Heart left ventricle (tissue), 16 donors: ENCODE measurements around the gene MPRIP. TPM values are rescaled to one million over a fixed set of nuclear protein-coding genes. Genes with fewer than 3 reads are reported as not detected.

ENCODE experiments used
- ATAC-seq, 4 donors: fragments of 200-7000 bp; cut with Tn5 transposase; one replicate each; pipeline ENCODE4 v1.9.1; 2020 to 2022; ENCODE audit warnings: moderate library complexity in 4 of 4, mild to moderate bottlenecking in 3 of 4, moderate number of reproducible peaks in 1 of 4
- DNase-seq, 5 donors: peaks; one replicate each; pipeline ENCODE4 v3.0.0-alpha.2; 2020
- H3K27ac ChIP-seq, 12 donors: fragments of 200-600 bp; sonication (generic) in 4 of 12; one replicate each; pipeline versions ENCODE4 v1.5.0 to v1.8.0; 2016 to 2022; ENCODE audit warnings: mild to moderate bottlenecking in 2 of 12
- H3K27me3 ChIP-seq, 9 donors: fragments of 200-600 bp; sonication (generic) in 2 of 9; one replicate each; pipeline versions ENCODE4 v1.5.1 to v1.8.0; 2016 to 2022; ENCODE audit warnings: mild to moderate bottlenecking in 3 of 9
- H3K36me3 ChIP-seq, 9 donors: fragments of 200-600 bp; sonication (generic) in 2 of 9; one replicate each; pipeline versions ENCODE4 v1.5.0 to v1.8.0; 2018 to 2022; ENCODE audit warnings: mild to moderate bottlenecking in 2 of 9
- H3K4me1 ChIP-seq, 12 donors: fragments of 200-600 bp; sonication (generic) in 4 of 12; one replicate each; pipeline versions ENCODE4 v1.5.0 to v1.8.0; 2016 to 2022; ENCODE audit warnings: mild to moderate bottlenecking in 3 of 12
- H3K4me3 ChIP-seq, 12 donors: fragments of 200-600 bp; sonication (generic) in 4 of 12; one replicate each; pipeline versions ENCODE4 v1.5.0 to v1.8.0; 2017 to 2022; ENCODE audit warnings: mild to moderate bottlenecking in 9 of 12, moderate library complexity in 4 of 12
- H3K9me3 ChIP-seq, 12 donors: fragments of 200-600 bp; sonication (generic) in 4 of 12; one replicate each; pipeline versions ENCODE4 v1.5.0 to v1.8.0; 2016 to 2022; ENCODE audit warnings: mild to moderate bottlenecking in 1 of 12
- POLR2A ChIP-seq, 2 donors: fragments of 450-650 bp; IDR thresholded peaks; one replicate each; pipeline ENCODE4 v1.6.1; 2017; ENCODE audit warnings: antibody characterized with exemption in 2 of 2, mild to moderate bottlenecking in 2 of 2, moderate library complexity in 2 of 2
- WGBS, 4 donors: extraction: QIAGEN DNeasy Blood & Tissue Kit in 2 of 4; methylation state at CpG; one replicate each; pipeline versions ENCODE4 v1.1.5 to v1.1.7; 2013 to 2018; 5-methylcytosine and 5-hydroxymethylcytosine counted together
- intact Hi-C, 10 donors: fragments of 100-400 bp; cut with DNase I; formaldehyde crosslinking; loops; one replicate each; pipeline versions ENCODE4 v1.11.1 to v1.14.2; 2022
- polyA plus RNA-seq, 2 donors: library from polyadenylated mRNA; stranded (reverse); fragments of 200-250 nt; gene quantifications; one replicate each; pipeline ENCODE4 v1.2.3, GENCODE V29; 2013
- total RNA-seq, 9 donors: library from RNA; depleted of rRNA in 2 of 9; stranded (reverse); fragments of >200 nt in 2 of 9; fragmentation: NEBNext Ultra II Directional in 3 of 9; extraction: Animal tissue kit (Norgen Biotek cat#: 25700) in 3 of 9; gene quantifications; one replicate each; pipeline versions ENCODE4 v1.1.0 to v1.2.4, GENCODE V29; 2016 to 2023
- TF ChIP-seq, protein P1 (sequence below), 12 donors: fragments of 200-600 bp; sonication (generic) in 4 of 12; IDR thresholded peaks; one replicate each; pipeline versions ENCODE4 v1.5.0 to v1.8.0; 2018 to 2022; ENCODE audit warnings: antibody characterized with exemption in 12 of 12, mild to moderate bottlenecking in 5 of 12
- donor health status: ischemic (EF 13 %, LVEDD 7.1; RV severe dilation, severe dysfunction).
- donor health status: healthy with polysubstance abuse.
- donor health status: DM: no; HTN: yes; CAD: no.
- donor health status: DM: no; HTN: no; CAD: no.
- donor health status: ischemic (EF 25% LVEDD 6.9; RV normal size, moderate dysfunction).
- donor health status: ischemic (EF 25% LVEDD 5.7; RV mildly dilated, moderate dysfunction).
- donor health status: healthy.
- donor health status: DM: yes; HTN: yes; CAD: no.
- donor health status: ischemic (EF 35%, LVEDD 5.7; RV mildly dilated, moderate dysfunction).
- donor health status: nonischemic (EF 11% LVEDD 7.7; RV severe dilation, severe dysfunction).
- donor health status: DM: yes; HTN: yes; CAD: no.
- donor health status: PGD.
- donor health status: ischemic (EF 29% LVEDD 5.4; RV normal size, mild dysfunction).
- donor health status: nonischemic (EF 23%, LVEDD 6.1; RV moderate dilation, normal function).

The MPRIP gene
- total and polyA plus RNA-seq, 11 donors, result 131 to 686 (median 343) TPM

DNA sequence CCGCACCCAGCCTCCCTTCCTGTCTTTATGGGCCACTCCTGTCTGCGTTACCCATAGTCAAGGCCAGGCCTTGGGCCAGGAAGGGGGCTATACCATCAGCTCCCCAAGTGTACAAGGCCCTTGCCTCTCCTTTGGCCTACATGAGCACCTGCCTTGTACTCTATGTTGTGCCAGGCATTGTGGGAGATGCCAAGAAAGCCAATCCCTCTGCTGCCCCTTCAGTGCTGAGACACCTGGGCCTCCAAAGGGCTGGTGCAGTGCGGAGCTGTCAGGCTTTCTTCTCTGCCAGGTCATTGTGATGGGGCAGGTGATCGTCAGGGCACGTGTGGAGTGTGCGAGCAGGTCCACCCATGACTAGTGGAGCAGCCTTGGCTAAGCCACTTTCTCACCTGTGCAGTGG lies 59.9 kb downstream of the MPRIP start:
- ATAC-seq, result no peak
- peak overlapping the region in 9 of 12 donors; percentile 17 to 80 (median 67) for H3K27ac ChIP-seq
- no peaks in the 10 kb centered on the region for H3K9me3 ChIP-seq
- H3K27me3 ChIP-seq, result no peaks in the 10 kb centered on the region
- H3K4me1 ChIP-seq, result peaks cover 25 to 100% (median 90%) of the 10 kb centered on the region in 12 donors
- H3K36me3 ChIP-seq, result peaks cover 0 to 10% (median 0%) of the 10 kb centered on the region in 9 donors
- intact Hi-C loops, result loop anchor here in 4 of 10 donors (5.0 to 10.0 kb wide), 3 partner anchors 55 to 97 kb away; partner anchors contain the start of gene MPRIP (in 1 of the 4)
- 79 to 92% (median 89%) methylated on average over 3 to 6 of the region's 6 CpGs for WGBS, 4 donors
- no peak for TF ChIP-seq POLR2A (IDR thresholded peaks at IDR 0.05)
- TF ChIP-seq, protein P1, sequence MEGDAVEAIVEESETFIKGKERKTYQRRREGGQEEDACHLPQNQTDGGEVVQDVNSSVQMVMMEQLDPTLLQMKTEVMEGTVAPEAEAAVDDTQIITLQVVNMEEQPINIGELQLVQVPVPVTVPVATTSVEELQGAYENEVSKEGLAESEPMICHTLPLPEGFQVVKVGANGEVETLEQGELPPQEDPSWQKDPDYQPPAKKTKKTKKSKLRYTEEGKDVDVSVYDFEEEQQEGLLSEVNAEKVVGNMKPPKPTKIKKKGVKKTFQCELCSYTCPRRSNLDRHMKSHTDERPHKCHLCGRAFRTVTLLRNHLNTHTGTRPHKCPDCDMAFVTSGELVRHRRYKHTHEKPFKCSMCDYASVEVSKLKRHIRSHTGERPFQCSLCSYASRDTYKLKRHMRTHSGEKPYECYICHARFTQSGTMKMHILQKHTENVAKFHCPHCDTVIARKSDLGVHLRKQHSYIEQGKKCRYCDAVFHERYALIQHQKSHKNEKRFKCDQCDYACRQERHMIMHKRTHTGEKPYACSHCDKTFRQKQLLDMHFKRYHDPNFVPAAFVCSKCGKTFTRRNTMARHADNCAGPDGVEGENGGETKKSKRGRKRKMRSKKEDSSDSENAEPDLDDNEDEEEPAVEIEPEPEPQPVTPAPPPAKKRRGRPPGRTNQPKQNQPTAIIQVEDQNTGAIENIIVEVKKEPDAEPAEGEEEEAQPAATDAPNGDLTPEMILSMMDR (IDR thresholded peaks at IDR 0.05), result no peak
- H3K4me3 ChIP-seq, result no peak overlapping the region
- DNase-seq, result peak in 1 of 5 donors; percentile 19

DNA sequence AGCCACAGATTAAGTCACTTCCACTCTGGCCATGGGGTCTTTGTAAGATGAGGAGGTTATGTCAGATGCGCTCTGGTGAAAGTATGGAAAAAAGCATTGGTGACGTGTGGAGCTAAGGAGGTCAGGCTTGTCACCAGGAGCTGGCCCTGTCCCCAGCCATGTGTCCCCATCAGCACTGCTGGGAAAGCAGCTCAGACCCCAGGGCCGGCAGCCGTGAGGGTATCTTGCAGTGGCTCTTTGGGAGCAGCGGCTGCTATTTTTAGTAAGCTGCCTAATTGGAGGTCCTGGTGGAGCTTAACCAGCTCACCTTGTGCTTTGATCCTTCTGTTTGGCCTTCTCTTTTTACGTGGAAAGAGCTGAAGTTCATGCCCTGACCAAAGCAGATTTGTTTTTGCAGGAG lies 60.9 kb downstream of the MPRIP start:
- Histone ChIP-seq H3K27ac (peak overlapping the region in 11 of 12 donors; percentile 40 to 80 (median 67)), H3K36me3 (peaks cover 0 to 10% (median 0%) of the 10 kb centered on the region in 9 donors), H3K9me3 (no peaks in the 10 kb centered on the region), H3K4me1 (peaks cover 29 to 100% (median 90%) of the 10 kb centered on the region in 12 donors), H3K27me3 (no peaks in the 10 kb centered on the region), H3K4me3 (no peak overlapping the region)
- DNase-seq (peak in 3 of 5 donors; percentile 51 to 79 (median 67)), ATAC-seq (peak in 3 of 4 donors; percentile 38 to 62 (median 47))
- intact Hi-C loops, result loop anchor here in 4 of 10 donors (5.0 to 10.0 kb wide), 3 partner anchors 56 to 98 kb away; partner anchors contain the start of gene MPRIP (in 1 of the 4)
- TF ChIP-seq, protein P1 (IDR thresholded peaks at IDR 0.05), result no peak
- no peak for TF ChIP-seq POLR2A (IDR thresholded peaks at IDR 0.05)
- WGBS, 4 donors, result 40 to 62% (median 54%) methylated on average over 6 of the region's 6 CpGs

DNA sequence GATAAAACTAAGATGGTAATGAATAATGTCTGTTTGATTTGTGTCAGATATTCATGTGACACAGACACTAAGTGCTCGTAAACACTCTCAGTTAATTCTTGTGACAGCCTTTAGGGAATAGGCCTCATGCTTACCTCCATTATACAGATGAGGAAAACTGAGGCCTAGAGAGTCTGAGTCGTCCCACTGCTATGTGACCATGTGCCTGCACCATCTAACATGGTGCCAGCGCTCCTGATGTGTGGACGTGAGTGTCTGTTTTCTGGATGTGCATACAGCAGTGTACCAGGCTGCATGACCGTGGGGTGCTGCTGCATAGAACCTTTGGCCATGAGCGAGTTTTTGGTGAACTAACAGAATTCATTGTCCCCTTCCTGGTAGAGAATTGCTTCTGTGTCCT lies 61.8 kb downstream of the MPRIP start:
- ATAC-seq, result no peak
- H3K27ac ChIP-seq, result peak overlapping the region in 11 of 12 donors; percentile 40 to 80 (median 67)
- 86 to 93% (median 90%) methylated on average over 6 of the region's 6 CpGs for WGBS, 4 donors
- peaks cover 34 to 100% (median 90%) of the 10 kb centered on the region in 12 donors for H3K4me1 ChIP-seq
- intact Hi-C loops, result loop anchor here in 4 of 10 donors (5.0 to 10.0 kb wide), 3 partner anchors 57 to 99 kb away; partner anchors contain the start of gene MPRIP (in 1 of the 4)
- no peaks in the 10 kb centered on the region for H3K9me3 ChIP-seq
- H3K4me3 ChIP-seq, result no peak overlapping the region
- no peak for DNase-seq
- TF ChIP-seq POLR2A (IDR thresholded peaks at IDR 0.05), result no peak
- TF ChIP-seq, protein P1 (IDR thresholded peaks at IDR 0.05), result no peak
- H3K36me3 ChIP-seq, result peaks cover 0 to 10% (median 0%) of the 10 kb centered on the region in 9 donors
- H3K27me3 ChIP-seq, result no peaks in the 10 kb centered on the region

DNA sequence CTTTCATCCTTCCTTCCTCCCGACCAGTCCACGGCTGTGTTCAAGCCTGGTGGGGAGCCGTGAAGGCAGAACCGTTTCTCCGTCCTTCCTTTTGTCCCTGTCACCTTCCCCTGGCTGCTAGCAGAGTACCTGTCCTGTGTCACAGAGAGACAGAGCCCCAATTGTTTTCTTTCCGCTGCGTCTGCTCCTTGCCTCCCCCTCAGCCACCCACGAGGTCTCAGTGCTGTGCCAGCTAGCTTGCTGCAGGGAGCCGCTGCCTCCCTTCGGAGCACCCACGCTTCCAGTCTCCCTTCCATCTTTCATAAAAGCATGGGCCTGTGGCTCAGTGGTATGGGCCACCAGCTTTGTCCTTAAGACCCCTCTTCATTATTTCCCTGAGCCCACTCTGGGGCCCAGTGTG lies 62.2 kb downstream of the MPRIP start:
- H3K27me3 ChIP-seq, result no peaks in the 10 kb centered on the region
- H3K4me3 ChIP-seq, result no peak overlapping the region
- H3K27ac ChIP-seq, result peak overlapping the region in 9 of 12 donors; percentile 9 to 80 (median 69)
- ATAC-seq, result no peak
- H3K4me1 ChIP-seq, result peaks cover 38 to 100% (median 90%) of the 10 kb centered on the region in 12 donors
- H3K36me3 ChIP-seq, result peaks cover 0 to 10% (median 0%) of the 10 kb centered on the region in 9 donors
- intact Hi-C loops, result loop anchor here in 4 of 10 donors (5.0 to 10.0 kb wide), 3 partner anchors 57 to 100 kb away; partner anchors contain the start of gene MPRIP (in 1 of the 4)
- no peak for TF ChIP-seq POLR2A (IDR thresholded peaks at IDR 0.05)
- TF ChIP-seq, protein P1 (IDR thresholded peaks at IDR 0.05), result no peak
- 41 to 69% (median 58%) methylated on average over 11 of the region's 11 CpGs for WGBS, 4 donors
- H3K9me3 ChIP-seq, result no peaks in the 10 kb centered on the region
- DNase-seq, result no peak
